ENCODE measurements around the gene MSL3B.

Gene MSL3B

GRCh38 chr2:233854241-233854981, 13.8 kb downstream of the MSL3B start, which contains the start of gene HJURP:
HJURP (minus strand) TSS chr2:233854535; CDS start chr2:233854500, 35 bp downstream.
- intact Hi-C loops (cut with DNase I): no loop called here

GRCh38 chr2:233853883-233854240, 14.3 kb downstream of the MSL3B start:
- DNase-seq: peak in 1 of 42 donors; percentile 24
- intact Hi-C loops (cut with DNase I): no loop called here

More at GRCh38 chr2:233854241-233854981, 13.8 kb downstream of the MSL3B start, which contains the start of gene HJURP:
- DNase-seq: peak; percentile 87 to 98 (median 94)

- intact Hi-C loops (cut with DNase I): no loop called here
- DNase-seq: no peak
Measured at GRCh38 chr2:233853353-233853752, 14.8 kb downstream of the MSL3B start.

- intact Hi-C loops (cut with DNase I): no loop called here
- peak in 1 of 42 donors; percentile 25 for DNase-seq
Measured at GRCh38 chr2:233852056-233852455, 16.1 kb downstream of the MSL3B start.

GRCh38 chr2:233851169-233851568, 17.0 kb downstream of the MSL3B start:
- intact Hi-C loops (cut with DNase I): no loop called here
- no peak for DNase-seq

- intact Hi-C loops (cut with DNase I): no loop called here
- DNase-seq: no peak
Measured at GRCh38 chr2:233850745-233851144, 17.4 kb downstream of the MSL3B start.

- DNase-seq: no peak
- intact Hi-C loops (cut with DNase I): no loop called here
Measured at GRCh38 chr2:233849607-233850271, 18.4 kb downstream of the MSL3B start.

GRCh38 chr2:233848276-233848675, 19.9 kb downstream of the MSL3B start:
- DNase-seq: peak in 1 of 42 donors; percentile 29
- intact Hi-C loops (cut with DNase I): no loop called here

- DNase-seq: peak in 2 of 42 donors; percentile 24 to 36
- intact Hi-C loops (cut with DNase I): no loop called here
Measured at GRCh38 chr2:233847248-233847898, 20.8 kb downstream of the MSL3B start.

- DNase-seq: peak in 2 of 42 donors; percentile 28 to 39
- intact Hi-C loops (cut with DNase I): no loop called here
Measured at GRCh38 chr2:233846387-233847247, 21.6 kb downstream of the MSL3B start.

- intact Hi-C loops (cut with DNase I): no loop called here
- peak in 2 of 42 donors; percentile 10 to 27 for DNase-seq
Measured at GRCh38 chr2:233845301-233846060, 22.7 kb downstream of the MSL3B start.

GRCh38 chr2:233844836-233845235, 23.4 kb downstream of the MSL3B start:
- peak in 1 of 42 donors; percentile 9 for DNase-seq
- intact Hi-C loops (cut with DNase I): no loop called here

GRCh38 chr2:233844064-233844807, 23.9 kb downstream of the MSL3B start:
- intact Hi-C loops (cut with DNase I): no loop called here
- DNase-seq: peak in 5 of 42 donors; percentile 12 to 25 (median 24)

GRCh38 chr2:233841183-233841582, 27.0 kb downstream of the MSL3B start:
- intact Hi-C loops (cut with DNase I): no loop called here

GRCh38 chr2:233840520-233840919, 27.7 kb downstream of the MSL3B start:
- DNase-seq: peak in 5 of 42 donors; percentile 5 to 32 (median 9)
- intact Hi-C loops (cut with DNase I): no loop called here

More at GRCh38 chr2:233841183-233841582, 27.0 kb downstream of the MSL3B start:
- peak in 5 of 42 donors; percentile 3 to 30 (median 19) for DNase-seq

GRCh38 chr2:233839447-233839820, 28.8 kb downstream of the MSL3B start:
- DNase-seq: peak in 6 of 42 donors; percentile 1 to 26 (median 16)
- intact Hi-C loops (cut with DNase I): no loop called here

- intact Hi-C loops (cut with DNase I): no loop called here
- DNase-seq: peak in 6 of 42 donors; percentile 2 to 32 (median 16)
Measured at GRCh38 chr2:233838726-233839446, 29.3 kb downstream of the MSL3B start.

Data from head of caudate nucleus (tissue), 42 donors.